WTC11 (cell line): ENCODE data around the gene STK38L. TPM values are rescaled to one million over a fixed set of nuclear protein-coding genes. Genes with fewer than 3 reads are reported as not detected.

Source experiments
- ATAC-seq: fragments of 200-7000 bp; cut with Tn5 transposase; 2 replicates; pipeline ENCODE4 v1.10.0; 2021; ENCODE audit warnings: mild to moderate bottlenecking, moderate library complexity
- CTCF ChIA-PET: fragments of 300-600 bp; sonication (Branson Sonifier 250); formaldehyde crosslinking; loops from one replicate; lab custom pipeline; 2021; ENCODE audit warnings: antibody characterized with exemption; lab: Charles Lee
- POLR2A ChIA-PET: fragments of 350-600 bp; sonication (Branson Sonifier 250); formaldehyde crosslinking; loops from one replicate; lab custom pipeline; 2021; ENCODE audit warnings: antibody characterized with exemption; lab: Charles Lee
- DNase-seq: peaks from one replicate; pipeline ENCODE4 v3.0.0; 2021; ENCODE audit warnings: low spot score
- H3K27ac Mint-ChIP-seq: 2 replicates; pipeline ENCODE4 v1.8.0; 2021; ENCODE audit warnings: mixed read lengths
- H3K27me3 Mint-ChIP-seq: 2 replicates; pipeline ENCODE4 v1.8.0; 2021; ENCODE audit warnings: low read depth, mild to moderate bottlenecking, moderate library complexity, mixed read lengths
- H3K36me3 Mint-ChIP-seq: 2 replicates; pipeline ENCODE4 v1.8.0; 2021; ENCODE audit warnings: mixed read lengths
- H3K4me1 Mint-ChIP-seq: 2 replicates; pipeline ENCODE4 v1.8.0; 2022; ENCODE audit warnings: mixed read lengths
- H3K4me3 Mint-ChIP-seq: 2 replicates; pipeline ENCODE4 v1.8.0; 2021; ENCODE audit warnings: mild to moderate bottlenecking, moderate library complexity, mixed read lengths
- H3K9me3 Mint-ChIP-seq: 2 replicates; pipeline ENCODE4 v1.8.0; 2021; ENCODE audit warnings: mixed read lengths
- ATF2 ChIP-seq: sonication (generic); formaldehyde crosslinking; IDR thresholded peaks from 2 replicates; pipeline ENCODE4 v1.8.1; 2022; ENCODE audit warnings: low read depth, missing genetic modification reagents, borderline replicate concordance
- CREM ChIP-seq: sonication (generic); formaldehyde crosslinking; IDR thresholded peaks from 2 replicates; pipeline ENCODE4 v1.8.1; 2022; ENCODE audit warnings: mild to moderate bottlenecking, missing genetic modification reagents, moderate library complexity
- CTCF ChIP-seq: fragments of 200-600 bp; IDR thresholded peaks from 2 replicates; pipeline ENCODE4 v1.8.0; 2022; ENCODE audit warnings: antibody characterized with exemption
- E2F1 ChIP-seq: sonication (generic); formaldehyde crosslinking; IDR thresholded peaks from 2 replicates; pipeline ENCODE4 v1.8.0; 2022; ENCODE audit warnings: mild to moderate bottlenecking, missing genetic modification reagents
- E2F5 ChIP-seq: sonication (generic); formaldehyde crosslinking; IDR thresholded peaks from 2 replicates; pipeline ENCODE4 v1.8.1; 2022; ENCODE audit warnings: mild to moderate bottlenecking, moderate library complexity, missing genetic modification reagents
- ELF4 ChIP-seq: sonication (generic); formaldehyde crosslinking; IDR thresholded peaks from 2 replicates; pipeline ENCODE4 v1.8.1; 2022; ENCODE audit warnings: low read depth, mild to moderate bottlenecking, moderate library complexity, missing genetic modification reagents
- EMX1 ChIP-seq: fragments of 250-450 bp; sonication (Bioruptor Pico); IDR thresholded peaks from 2 replicates; pipeline ENCODE4 v1.8.0; 2021; ENCODE audit warnings: mild to moderate bottlenecking
- GTF2I ChIP-seq: fragments of 250-450 bp; sonication (Bioruptor Pico); conservative IDR thresholded peaks from 2 replicates; pipeline ENCODE4 v1.4.0; 2021; ENCODE audit warnings: mild to moderate bottlenecking
- HMGXB4 ChIP-seq: sonication (generic); formaldehyde crosslinking; IDR thresholded peaks from 2 replicates; pipeline ENCODE4 v1.8.1; 2023; ENCODE audit warnings: mild to moderate bottlenecking, moderate library complexity, missing genetic modification reagents
- IRF1 ChIP-seq: sonication (generic); formaldehyde crosslinking; IDR thresholded peaks from 2 replicates; pipeline ENCODE4 v1.8.0; 2023; ENCODE audit warnings: missing genetic modification reagents
- JUN ChIP-seq: sonication (generic); formaldehyde crosslinking; IDR thresholded peaks from 2 replicates; pipeline ENCODE4 v1.8.0; 2023; ENCODE audit warnings: mild to moderate bottlenecking, missing genetic modification reagents
- KAT7 ChIP-seq: sonication (generic); formaldehyde crosslinking; IDR thresholded peaks from 2 replicates; pipeline ENCODE4 v1.8.1; 2023; ENCODE audit warnings: missing genetic modification reagents, mild to moderate bottlenecking, borderline replicate concordance
- MYBL2 ChIP-seq: sonication (generic); formaldehyde crosslinking; IDR thresholded peaks from 2 replicates; pipeline ENCODE4 v1.8.1; 2023; ENCODE audit warnings: mild to moderate bottlenecking, moderate library complexity, missing genetic modification reagents
- OVOL2 ChIP-seq: fragments of 250-450 bp; sonication (Bioruptor Pico); IDR thresholded peaks from 2 replicates; pipeline ENCODE4 v1.9.0; 2021; ENCODE audit warnings: mild to moderate bottlenecking, borderline replicate concordance
- SOX15 ChIP-seq: fragments of 250-450 bp; sonication (Bioruptor Pico); IDR thresholded peaks from 2 replicates; pipeline ENCODE4 v1.9.0; 2021; ENCODE audit warnings: mild to moderate bottlenecking
- SP1 ChIP-seq: sonication (generic); formaldehyde crosslinking; conservative IDR thresholded peaks from 2 replicates; pipeline ENCODE4 v1.8.1; 2022; ENCODE audit warnings: missing genetic modification reagents
- STAT6 ChIP-seq: sonication (generic); formaldehyde crosslinking; conservative IDR thresholded peaks from 2 replicates; pipeline ENCODE4 v1.8.1; 2023; ENCODE audit warnings: mild to moderate bottlenecking, low read depth, missing genetic modification reagents, moderate library complexity
- USF2 ChIP-seq: sonication (generic); formaldehyde crosslinking; IDR thresholded peaks from 2 replicates; pipeline ENCODE4 v1.8.1; 2023; ENCODE audit warnings: mild to moderate bottlenecking, missing genetic modification reagents, moderate library complexity
- ZNF671 ChIP-seq: fragments of 250-450 bp; sonication (Bioruptor Pico); IDR thresholded peaks from 2 replicates; pipeline ENCODE4 v1.8.0; 2021; ENCODE audit warnings: mild to moderate bottlenecking
- total RNA-seq: library from RNA; stranded (reverse); gene quantifications from 3 replicates; pipeline ENCODE4 v1.2.3, GENCODE V29; 2021

Gene STK38L
- total RNA-seq, 1 experiment from 2014 or later = 47.2 TPM

- peak overlapping the region; percentile 76 for H3K27ac Mint-ChIP-seq
- CTCF ChIA-PET = interaction anchor here (0.9 kb wide), 1 partner anchor 15 kb away, joined by 5 read pairs; no protein-coding TSS in a partner anchor
These were observed 47.8 kb downstream of the STK38L start for GRCh38 chr12:27291862-27292261.

GRCh38 chr12:27292718-27293117 lies 48.6 kb downstream of the STK38L start:
- H3K4me3 Mint-ChIP-seq = no peak overlapping the region
- H3K27ac Mint-ChIP-seq = no peak overlapping the region
- peaks cover 61% of the 10 kb centered on the region for H3K4me1 Mint-ChIP-seq
- ATAC-seq (no peak), DNase-seq (no peak)
- H3K9me3 Mint-ChIP-seq = no peaks in the 10 kb centered on the region
- peaks cover 3% of the 10 kb centered on the region for H3K36me3 Mint-ChIP-seq
- ChIA-PET CTCF (interaction anchor here (0.6 kb wide), 1 partner anchor 14 kb away, joined by 6 read pairs; no protein-coding TSS in a partner anchor), POLR2A (no interaction called here)
- H3K27me3 Mint-ChIP-seq = no peaks in the 10 kb centered on the region; the same call in 1 of the 2 replicates
- TF ChIP-seq SP1 = no peak
- TF ChIP-seq CTCF = no peak
- TF ChIP-seq STAT6 (CRISPR knock-in tag) = no peak
- no peak for TF ChIP-seq CREM
- no peak for TF ChIP-seq SOX15 (CRISPR knock-in tag)
- TF ChIP-seq ZNF671 (CRISPR knock-in tag) = no peak
- TF ChIP-seq USF2 (CRISPR knock-in tag) = no peak
- TF ChIP-seq ATF2 (CRISPR knock-in tag) = no peak
- no peak for TF ChIP-seq EMX1
- no peak for TF ChIP-seq E2F5 (CRISPR knock-in tag)
- TF ChIP-seq IRF1 (CRISPR knock-in tag) = no peak
- TF ChIP-seq MYBL2 = no peak

More at GRCh38 chr12:27291862-27292261, 47.8 kb downstream of the STK38L start:
- TF ChIP-seq ELF4 (CRISPR knock-in tag) = no peak
- no peak for TF ChIP-seq E2F5 (CRISPR knock-in tag)
- no peak for TF ChIP-seq HMGXB4 (CRISPR knock-in tag)
- TF ChIP-seq E2F1 = no peak
- no peak for TF ChIP-seq GTF2I
- TF ChIP-seq JUN = no peak
- no peak for TF ChIP-seq KAT7 (CRISPR knock-in tag)
- TF ChIP-seq OVOL2 (CRISPR knock-in tag) = no peak
- ATAC-seq (no peak), DNase-seq (no peak)
- Mint-ChIP-seq H3K36me3 (no peaks in the 10 kb centered on the region), H3K9me3 (no peaks in the 10 kb centered on the region), H3K4me1 (peaks cover 64% of the 10 kb centered on the region), H3K27me3 (no peaks in the 10 kb centered on the region; the same call in 1 of the 2 replicates), H3K4me3 (peak overlapping the region; percentile 16)
- POLR2A ChIA-PET = no interaction called here
